ENCODE data around the gene ITGA2B.

Gene ITGA2B

DNA sequence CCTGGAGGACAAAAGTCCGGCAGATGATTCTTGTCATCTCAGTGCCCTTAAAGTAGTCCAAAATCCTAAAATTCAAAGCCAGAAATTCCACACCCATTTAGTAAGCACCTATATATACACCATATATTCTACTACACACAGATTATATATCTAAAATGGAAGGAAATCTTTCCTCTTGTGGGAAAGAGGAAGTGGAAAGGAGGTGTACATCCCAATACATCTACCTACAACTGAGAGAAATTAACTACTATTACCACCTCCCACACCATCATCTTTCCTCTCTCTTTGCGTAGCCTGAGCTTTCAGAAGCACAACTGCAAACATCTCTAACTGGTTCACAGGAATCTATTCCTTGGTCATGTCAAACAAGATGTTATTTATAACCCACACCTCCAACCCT is 5.4 kb upstream of the ITGA2B start:
- TF ChIP-seq EP300 (IDR thresholded peaks at IDR 0.05; ENCODE audit: borderline replicate concordance) (no peak), TAF1 (IDR thresholded peaks at IDR 0.05; ENCODE audit: low read depth) (no peak), ZBTB7A (IDR thresholded peaks at IDR 0.05; ENCODE audit: low read depth) (no peak), TCF12 (IDR thresholded peaks at IDR 0.05; ENCODE audit: low read depth) (no peak), CEBPB (IDR thresholded peaks at IDR 0.05) (no peak), NFIC (IDR thresholded peaks at IDR 0.05) (no peak), EGR1 (IDR thresholded peaks at IDR 0.05) (no peak), CREB1 (IDR thresholded peaks at IDR 0.05; ENCODE audit: low read depth) (no peak)
- TF ChIP-seq, protein P1, sequence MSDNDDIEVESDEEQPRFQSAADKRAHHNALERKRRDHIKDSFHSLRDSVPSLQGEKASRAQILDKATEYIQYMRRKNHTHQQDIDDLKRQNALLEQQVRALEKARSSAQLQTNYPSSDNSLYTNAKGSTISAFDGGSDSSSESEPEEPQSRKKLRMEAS (IDR thresholded peaks at IDR 0.05): no peak
- TF ChIP-seq, protein P2, sequence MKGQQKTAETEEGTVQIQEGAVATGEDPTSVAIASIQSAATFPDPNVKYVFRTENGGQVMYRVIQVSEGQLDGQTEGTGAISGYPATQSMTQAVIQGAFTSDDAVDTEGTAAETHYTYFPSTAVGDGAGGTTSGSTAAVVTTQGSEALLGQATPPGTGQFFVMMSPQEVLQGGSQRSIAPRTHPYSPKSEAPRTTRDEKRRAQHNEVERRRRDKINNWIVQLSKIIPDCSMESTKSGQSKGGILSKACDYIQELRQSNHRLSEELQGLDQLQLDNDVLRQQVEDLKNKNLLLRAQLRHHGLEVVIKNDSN (IDR thresholded peaks at IDR 0.05): no peak

DNA sequence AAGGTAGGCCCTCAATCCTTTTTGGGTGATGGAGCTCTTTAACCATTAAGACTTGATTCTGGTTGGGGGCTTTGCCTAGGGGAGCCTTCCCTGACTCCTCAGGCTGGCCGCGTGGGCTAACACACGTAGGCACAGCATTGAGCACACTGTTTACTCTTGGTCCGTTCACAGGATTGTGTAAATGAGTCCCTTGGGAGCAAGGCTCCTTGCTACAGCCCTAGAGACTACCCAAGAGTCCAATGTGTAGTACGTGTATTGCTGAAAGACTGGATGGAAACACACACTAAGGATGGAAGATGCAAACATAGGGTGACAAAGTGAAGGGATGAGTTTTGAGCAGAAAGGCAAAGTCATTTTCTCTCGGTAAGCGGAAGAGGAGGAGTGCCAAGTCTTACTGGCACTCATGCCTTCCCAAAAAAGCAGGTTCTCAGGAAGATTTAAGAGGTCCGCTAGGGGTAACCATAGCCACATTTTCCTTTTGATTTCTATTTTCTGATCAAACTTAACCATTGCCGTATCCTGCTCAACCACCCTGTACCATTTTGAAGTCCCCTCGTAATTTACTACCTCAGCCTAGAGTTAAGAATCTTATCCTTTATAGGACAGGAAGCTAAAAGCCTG is 911 bp upstream of the ITGA2B start:
- TF ChIP-seq NFIC (IDR thresholded peaks at IDR 0.05) (no peak), ZBTB7A (IDR thresholded peaks at IDR 0.05; ENCODE audit: low read depth) (no peak), FOXM1 (IDR thresholded peaks at IDR 0.05; ENCODE audit: borderline replicate concordance, low read depth) (no peak), TAF1 (IDR thresholded peaks at IDR 0.05; ENCODE audit: low read depth) (no peak), CREB1 (IDR thresholded peaks at IDR 0.05; ENCODE audit: low read depth) (no peak), YY1 (IDR thresholded peaks at IDR 0.05; ENCODE audit: low read depth) (no peak), EP300 (IDR thresholded peaks at IDR 0.05; ENCODE audit: borderline replicate concordance) (no peak), TEAD4 (IDR thresholded peaks at IDR 0.05) (no peak), TCF12 (IDR thresholded peaks at IDR 0.05; ENCODE audit: low read depth) (no peak), EGR1 (IDR thresholded peaks at IDR 0.05) (no peak), RAD21 (IDR thresholded peaks at IDR 0.05; ENCODE audit: low read depth) (no peak)
- TF ChIP-seq, protein P2 (IDR thresholded peaks at IDR 0.05): no peak

DNA sequence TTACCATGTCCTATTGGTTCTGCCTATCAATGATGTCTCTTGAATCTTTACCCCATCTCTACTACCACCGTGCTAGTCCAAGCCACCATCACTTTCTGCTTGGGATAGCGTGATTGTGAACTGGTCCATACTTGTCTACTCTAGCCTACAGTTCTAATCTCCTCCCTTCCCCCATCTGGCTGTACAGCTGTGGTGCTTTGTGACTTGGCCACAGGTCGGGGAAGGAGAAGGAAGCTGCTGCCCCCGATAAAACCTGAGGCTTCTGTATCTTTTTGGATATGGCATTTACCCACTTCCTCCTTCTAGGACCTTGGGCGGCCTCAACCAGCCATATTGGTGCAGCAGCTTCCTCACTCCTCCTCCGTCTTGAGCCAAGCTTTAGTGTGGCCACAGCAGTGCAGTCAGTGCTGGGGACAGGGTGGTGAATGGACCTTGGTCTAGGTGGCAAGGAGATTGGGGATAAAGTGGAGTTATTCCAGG is 314 bp upstream of the ITGA2B start:
- TF ChIP-seq EP300 (IDR thresholded peaks at IDR 0.05; ENCODE audit: borderline replicate concordance): no peak
- TF ChIP-seq, protein P3, sequence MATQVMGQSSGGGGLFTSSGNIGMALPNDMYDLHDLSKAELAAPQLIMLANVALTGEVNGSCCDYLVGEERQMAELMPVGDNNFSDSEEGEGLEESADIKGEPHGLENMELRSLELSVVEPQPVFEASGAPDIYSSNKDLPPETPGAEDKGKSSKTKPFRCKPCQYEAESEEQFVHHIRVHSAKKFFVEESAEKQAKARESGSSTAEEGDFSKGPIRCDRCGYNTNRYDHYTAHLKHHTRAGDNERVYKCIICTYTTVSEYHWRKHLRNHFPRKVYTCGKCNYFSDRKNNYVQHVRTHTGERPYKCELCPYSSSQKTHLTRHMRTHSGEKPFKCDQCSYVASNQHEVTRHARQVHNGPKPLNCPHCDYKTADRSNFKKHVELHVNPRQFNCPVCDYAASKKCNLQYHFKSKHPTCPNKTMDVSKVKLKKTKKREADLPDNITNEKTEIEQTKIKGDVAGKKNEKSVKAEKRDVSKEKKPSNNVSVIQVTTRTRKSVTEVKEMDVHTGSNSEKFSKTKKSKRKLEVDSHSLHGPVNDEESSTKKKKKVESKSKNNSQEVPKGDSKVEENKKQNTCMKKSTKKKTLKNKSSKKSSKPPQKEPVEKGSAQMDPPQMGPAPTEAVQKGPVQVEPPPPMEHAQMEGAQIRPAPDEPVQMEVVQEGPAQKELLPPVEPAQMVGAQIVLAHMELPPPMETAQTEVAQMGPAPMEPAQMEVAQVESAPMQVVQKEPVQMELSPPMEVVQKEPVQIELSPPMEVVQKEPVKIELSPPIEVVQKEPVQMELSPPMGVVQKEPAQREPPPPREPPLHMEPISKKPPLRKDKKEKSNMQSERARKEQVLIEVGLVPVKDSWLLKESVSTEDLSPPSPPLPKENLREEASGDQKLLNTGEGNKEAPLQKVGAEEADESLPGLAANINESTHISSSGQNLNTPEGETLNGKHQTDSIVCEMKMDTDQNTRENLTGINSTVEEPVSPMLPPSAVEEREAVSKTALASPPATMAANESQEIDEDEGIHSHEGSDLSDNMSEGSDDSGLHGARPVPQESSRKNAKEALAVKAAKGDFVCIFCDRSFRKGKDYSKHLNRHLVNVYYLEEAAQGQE (IDR thresholded peaks at IDR 0.05; ENCODE audit: low read depth): no peak
- no peak for TF ChIP-seq TEAD4 (IDR thresholded peaks at IDR 0.05)
- TF ChIP-seq RAD21 (IDR thresholded peaks at IDR 0.05; ENCODE audit: low read depth): no peak

DNA sequence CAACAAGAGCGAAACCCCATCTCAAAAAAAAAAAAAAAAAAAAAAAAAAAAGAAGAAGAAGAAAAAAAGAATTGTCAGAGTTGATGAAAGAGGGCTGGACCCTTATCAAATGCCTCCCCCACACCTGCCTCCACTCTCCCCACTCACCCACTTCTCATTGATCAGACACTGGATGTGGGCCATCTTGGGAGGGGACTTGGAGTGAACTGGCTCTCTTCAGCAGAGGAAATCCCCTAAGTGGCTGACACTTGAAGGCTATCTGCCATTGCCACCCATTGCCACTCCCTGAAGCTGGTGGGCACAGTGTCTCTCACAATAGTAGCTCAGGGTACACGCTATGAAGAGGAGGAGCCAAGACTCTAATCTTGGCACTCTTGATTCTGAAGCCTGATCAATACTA is 1.6 kb downstream of the ITGA2B start:
- no peak for TF ChIP-seq CEBPB (IDR thresholded peaks at IDR 0.05)
- no peak for TF ChIP-seq ZBTB7A (IDR thresholded peaks at IDR 0.05; ENCODE audit: low read depth)
- no peak for TF ChIP-seq EP300 (IDR thresholded peaks at IDR 0.05; ENCODE audit: borderline replicate concordance)
- no peak for TF ChIP-seq RAD21 (IDR thresholded peaks at IDR 0.05; ENCODE audit: low read depth)
- TF ChIP-seq, protein P2 (IDR thresholded peaks at IDR 0.05): no peak
- TF ChIP-seq YY1 (IDR thresholded peaks at IDR 0.05; ENCODE audit: low read depth): no peak
- TF ChIP-seq NFIC (IDR thresholded peaks at IDR 0.05): no peak
- TF ChIP-seq CREB1 (IDR thresholded peaks at IDR 0.05; ENCODE audit: low read depth): no peak
- TF ChIP-seq, protein P3 (IDR thresholded peaks at IDR 0.05; ENCODE audit: low read depth): no peak

DNA sequence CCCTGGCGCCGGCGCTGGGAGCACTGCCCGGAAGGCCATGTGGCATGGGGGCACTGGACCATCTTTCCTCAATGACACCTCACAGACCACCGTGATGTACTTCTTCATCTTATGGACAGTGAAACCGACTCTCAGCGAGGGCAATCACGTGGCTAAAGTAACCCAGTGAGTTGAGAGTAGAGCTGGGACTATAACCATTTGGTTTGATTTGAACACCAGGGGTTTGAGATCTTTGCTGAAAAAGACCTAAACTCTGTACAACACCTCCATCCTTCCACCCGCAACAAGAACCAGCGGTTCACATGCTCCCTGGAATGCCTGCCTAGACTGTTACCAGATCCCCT is 3.3 kb downstream of the ITGA2B start:
- TF ChIP-seq RAD21 (IDR thresholded peaks at IDR 0.05; ENCODE audit: low read depth) (no peak), TEAD4 (IDR thresholded peaks at IDR 0.05) (no peak), EGR1 (IDR thresholded peaks at IDR 0.05) (no peak), FOXM1 (IDR thresholded peaks at IDR 0.05; ENCODE audit: borderline replicate concordance, low read depth) (no peak), TAF1 (IDR thresholded peaks at IDR 0.05; ENCODE audit: low read depth) (no peak), ZBTB7A (IDR thresholded peaks at IDR 0.05; ENCODE audit: low read depth) (no peak), EP300 (IDR thresholded peaks at IDR 0.05; ENCODE audit: borderline replicate concordance) (no peak), TCF12 (IDR thresholded peaks at IDR 0.05; ENCODE audit: low read depth) (no peak), CEBPB (IDR thresholded peaks at IDR 0.05) (no peak), NFIC (IDR thresholded peaks at IDR 0.05) (no peak), CREB1 (IDR thresholded peaks at IDR 0.05; ENCODE audit: low read depth) (no peak), YY1 (IDR thresholded peaks at IDR 0.05; ENCODE audit: low read depth) (no peak)
- TF ChIP-seq, protein P1 (IDR thresholded peaks at IDR 0.05): no peak
- TF ChIP-seq, protein P3 (IDR thresholded peaks at IDR 0.05; ENCODE audit: low read depth): no peak
- TF ChIP-seq, protein P2 (IDR thresholded peaks at IDR 0.05): no peak
